Suprapubic skin (tissue), 3 donors: ENCODE data around the gene DENND11.

Experiments used
- CTCF ChIP-seq, 2 donors: fragments of 200-600 bp in 1 of 2; fragments of 450-650 bp in 1 of 2; sonication (generic) in 1 of 2; IDR thresholded peaks; one replicate each; pipeline ENCODE4 v1.5.1; 2016 to 2019; ENCODE audit warnings: antibody characterized with exemption in 2 of 2, mild to moderate bottlenecking in 1 of 2, moderate library complexity in 1 of 2
- EP300 ChIP-seq: sonication (generic); formaldehyde crosslinking; IDR thresholded peaks from one replicate; pipeline ENCODE4 v1.6.1; 2017; ENCODE audit warnings: antibody characterized with exemption

- TF ChIP-seq CTCF (IDR thresholded peaks at IDR 0.05) (no peak), EP300 (no peak)
Measured at GRCh38 chr7:141700296-141700847, 1.6 kb downstream of the DENND11 start.
